Caki2 (cell line): ENCODE measurements around the gene ZNF236. TPM values are rescaled to one million over a fixed set of nuclear protein-coding genes. Genes with fewer than 3 reads are reported as not detected.
"Not testable (repeated sequence)": the region's sequence is repeated elsewhere in the genome, so short reads cannot be mapped to it uniquely, and the experiment has no call there.

Source experiments
- DNase-seq: peaks from one replicate; pipeline ENCODE4 v3.0.0-alpha.2; 2015; ENCODE audit warnings: low read depth
- in situ Hi-C: cut with HindIII; loops from 2 replicates; pipeline ENCODE4 v1.10.0; 2016; ENCODE audit warnings: low sequenced_read_pairs, low pct_unique_long_range_greater_than_20kb, mixed read lengths
- total RNA-seq: library from RNA; depleted of rRNA; stranded (reverse); fragments of >200 nt; shearing (Covaris generic); gene quantifications from 2 replicates; pipeline ENCODE4 v1.2.3, GENCODE V29; 2014; ENCODE audit warnings: low replicate concordance

ZNF236 gene
- total RNA-seq, 1 experiment from 2014 or later, result 6.4 TPM

- in situ Hi-C loops, result no loop called here
- no peak for DNase-seq
Observed at GRCh38 chr18:77004555-77005380, 182.4 kb downstream of the ZNF236 start.

GRCh38 chr18:77005651-77006195 lies 183.4 kb downstream of the ZNF236 start:
- no peak for DNase-seq
- in situ Hi-C loops, result no loop called here

GRCh38 chr18:77006305-77007175 lies 184.2 kb downstream of the ZNF236 start:
- in situ Hi-C loops, result no loop called here
- DNase-seq, result no peak

- no peak for DNase-seq
- in situ Hi-C loops, result no loop called here
Observed at GRCh38 chr18:77007251-77007650, 184.9 kb downstream of the ZNF236 start.

- no peak for DNase-seq
- in situ Hi-C loops, result no loop called here
Observed at GRCh38 chr18:77008006-77008405, 185.6 kb downstream of the ZNF236 start.

- in situ Hi-C loops, result no loop called here
- no peak for DNase-seq
Observed at GRCh38 chr18:77008576-77009315, 186.4 kb downstream of the ZNF236 start.

- DNase-seq, result no peak
- in situ Hi-C loops, result no loop called here
Observed at GRCh38 chr18:77009675-77010074, 187.3 kb downstream of the ZNF236 start.

GRCh38 chr18:77012120-77012519 lies 189.8 kb downstream of the ZNF236 start:
- in situ Hi-C loops, result no loop called here
- DNase-seq, result no peak

GRCh38 chr18:77012806-77013541 lies 190.6 kb downstream of the ZNF236 start:
- no peak for DNase-seq
- in situ Hi-C loops, result no loop called here

- DNase-seq, result no peak
- in situ Hi-C loops, result no loop called here
Observed at GRCh38 chr18:77013811-77014521, 191.6 kb downstream of the ZNF236 start.

GRCh38 chr18:77014538-77014937 lies 192.2 kb downstream of the ZNF236 start:
- DNase-seq, result no peak
- in situ Hi-C loops, result no loop called here

GRCh38 chr18:77015169-77015568 lies 192.8 kb downstream of the ZNF236 start:
- in situ Hi-C loops, result no loop called here

GRCh38 chr18:77015771-77016710 lies 193.7 kb downstream of the ZNF236 start:
- in situ Hi-C loops, result no loop called here
- DNase-seq, result no peak

More at GRCh38 chr18:77015169-77015568, 192.8 kb downstream of the ZNF236 start:
- DNase-seq, result no peak

GRCh38 chr18:77016936-77017335 lies 194.6 kb downstream of the ZNF236 start:
- DNase-seq, result no peak
- in situ Hi-C loops, result no loop called here

GRCh38 chr18:77017355-77017754 lies 195.0 kb downstream of the ZNF236 start:
- no peak for DNase-seq
- in situ Hi-C loops, result no loop called here

GRCh38 chr18:77018650-77019049 lies 196.3 kb downstream of the ZNF236 start:
- in situ Hi-C loops, DNase-seq: not testable (repeated sequence)
